Inflammatory macrophage treated with lipopolysaccharide for 4 hours (primary cell): Measurements from ENCODE around the gene KIAA1217.

Experiments used
- DNase-seq: peaks from one replicate; pipeline ENCODE4 v3.0.0-alpha.2; 2020

Gene KIAA1217, protein sequence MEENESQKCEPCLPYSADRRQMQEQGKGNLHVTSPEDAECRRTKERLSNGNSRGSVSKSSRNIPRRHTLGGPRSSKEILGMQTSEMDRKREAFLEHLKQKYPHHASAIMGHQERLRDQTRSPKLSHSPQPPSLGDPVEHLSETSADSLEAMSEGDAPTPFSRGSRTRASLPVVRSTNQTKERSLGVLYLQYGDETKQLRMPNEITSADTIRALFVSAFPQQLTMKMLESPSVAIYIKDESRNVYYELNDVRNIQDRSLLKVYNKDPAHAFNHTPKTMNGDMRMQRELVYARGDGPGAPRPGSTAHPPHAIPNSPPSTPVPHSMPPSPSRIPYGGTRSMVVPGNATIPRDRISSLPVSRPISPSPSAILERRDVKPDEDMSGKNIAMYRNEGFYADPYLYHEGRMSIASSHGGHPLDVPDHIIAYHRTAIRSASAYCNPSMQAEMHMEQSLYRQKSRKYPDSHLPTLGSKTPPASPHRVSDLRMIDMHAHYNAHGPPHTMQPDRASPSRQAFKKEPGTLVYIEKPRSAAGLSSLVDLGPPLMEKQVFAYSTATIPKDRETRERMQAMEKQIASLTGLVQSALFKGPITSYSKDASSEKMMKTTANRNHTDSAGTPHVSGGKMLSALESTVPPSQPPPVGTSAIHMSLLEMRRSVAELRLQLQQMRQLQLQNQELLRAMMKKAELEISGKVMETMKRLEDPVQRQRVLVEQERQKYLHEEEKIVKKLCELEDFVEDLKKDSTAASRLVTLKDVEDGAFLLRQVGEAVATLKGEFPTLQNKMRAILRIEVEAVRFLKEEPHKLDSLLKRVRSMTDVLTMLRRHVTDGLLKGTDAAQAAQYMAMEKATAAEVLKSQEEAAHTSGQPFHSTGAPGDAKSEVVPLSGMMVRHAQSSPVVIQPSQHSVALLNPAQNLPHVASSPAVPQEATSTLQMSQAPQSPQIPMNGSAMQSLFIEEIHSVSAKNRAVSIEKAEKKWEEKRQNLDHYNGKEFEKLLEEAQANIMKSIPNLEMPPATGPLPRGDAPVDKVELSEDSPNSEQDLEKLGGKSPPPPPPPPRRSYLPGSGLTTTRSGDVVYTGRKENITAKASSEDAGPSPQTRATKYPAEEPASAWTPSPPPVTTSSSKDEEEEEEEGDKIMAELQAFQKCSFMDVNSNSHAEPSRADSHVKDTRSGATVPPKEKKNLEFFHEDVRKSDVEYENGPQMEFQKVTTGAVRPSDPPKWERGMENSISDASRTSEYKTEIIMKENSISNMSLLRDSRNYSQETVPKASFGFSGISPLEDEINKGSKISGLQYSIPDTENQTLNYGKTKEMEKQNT (N-terminal part only)

DNA sequence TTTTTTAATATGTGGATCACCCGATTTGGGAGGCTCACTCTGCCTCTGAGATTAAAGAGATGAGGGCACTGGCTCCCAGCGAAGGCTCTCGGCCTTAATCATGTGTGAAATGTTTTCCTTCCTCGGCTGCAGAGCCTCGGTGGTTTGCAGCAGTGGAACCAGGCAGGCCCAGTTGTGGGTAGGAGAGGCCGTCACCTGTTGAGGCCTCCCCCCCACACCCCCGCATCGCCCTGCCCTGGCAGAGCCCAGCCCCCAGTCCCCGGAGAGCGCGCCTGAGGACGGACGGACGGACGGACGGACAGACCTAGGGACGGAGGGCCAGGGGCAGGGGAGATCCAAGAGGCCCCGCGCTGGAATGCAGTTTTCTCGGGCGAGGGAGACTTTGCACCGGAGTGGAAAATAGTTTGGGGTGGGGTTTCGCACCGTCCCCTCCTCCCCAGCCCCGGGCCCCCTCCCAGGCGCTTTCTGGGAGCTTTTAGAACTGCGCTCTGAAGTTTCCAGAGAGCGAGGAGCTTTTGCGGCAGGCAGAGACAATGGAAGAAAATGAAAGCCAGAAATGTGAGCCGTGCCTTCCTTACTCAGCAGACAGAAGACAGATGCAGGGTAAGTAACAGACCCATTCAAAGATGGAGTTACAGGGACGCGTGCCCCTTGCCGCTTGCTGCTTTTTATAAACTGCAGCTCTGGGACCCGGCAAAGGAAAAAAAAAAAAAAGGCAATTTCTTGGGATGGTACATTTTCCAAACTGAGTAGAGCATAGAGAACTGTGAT, at the start of gene KIAA1217:
Gene KIAA1217, plus strand, starts transcription at position 478 of the 771 bp plus-strand sequence. Its CDS starts 56 bp downstream, at position 534.
- no peak for DNase-seq

DNA sequence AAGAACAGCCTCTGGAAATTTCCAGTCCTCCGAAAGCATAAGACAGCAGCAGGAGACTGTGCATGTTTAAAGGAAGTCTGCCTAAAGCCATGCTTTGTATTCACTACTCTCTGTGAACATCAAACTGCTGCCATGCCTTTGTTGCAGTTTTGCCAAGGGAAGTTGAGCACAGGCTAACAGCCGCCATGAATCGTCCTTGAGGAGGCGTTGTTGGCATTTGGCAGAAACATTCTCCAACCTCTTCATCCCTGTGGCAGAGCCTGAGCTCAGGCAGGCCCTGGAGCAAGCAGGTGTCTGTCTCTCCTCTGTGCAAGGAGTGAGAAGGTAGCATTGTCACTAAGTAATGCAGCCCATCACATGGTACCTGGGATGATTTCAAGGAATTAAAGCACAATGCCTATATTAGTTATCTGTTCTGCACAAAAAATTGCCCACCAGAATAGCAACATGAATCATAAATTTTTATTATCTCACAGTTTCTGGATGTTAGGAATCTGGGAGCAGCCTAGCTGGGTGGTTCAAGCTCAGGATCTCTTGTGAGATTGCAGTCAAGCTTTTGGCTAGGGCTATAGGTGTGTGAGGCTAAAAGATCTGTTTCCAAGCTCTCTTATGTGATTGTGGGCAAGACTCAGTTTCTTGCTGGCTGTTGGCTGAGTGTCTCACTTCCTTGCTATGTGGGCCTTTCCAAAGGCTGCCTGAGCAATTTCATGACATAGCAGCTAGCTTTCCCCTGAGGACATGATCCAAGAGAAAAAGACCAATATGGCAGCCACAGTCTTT, 46.5 kb upstream of the KIAA1217 start:
- DNase-seq = no peak

DNA sequence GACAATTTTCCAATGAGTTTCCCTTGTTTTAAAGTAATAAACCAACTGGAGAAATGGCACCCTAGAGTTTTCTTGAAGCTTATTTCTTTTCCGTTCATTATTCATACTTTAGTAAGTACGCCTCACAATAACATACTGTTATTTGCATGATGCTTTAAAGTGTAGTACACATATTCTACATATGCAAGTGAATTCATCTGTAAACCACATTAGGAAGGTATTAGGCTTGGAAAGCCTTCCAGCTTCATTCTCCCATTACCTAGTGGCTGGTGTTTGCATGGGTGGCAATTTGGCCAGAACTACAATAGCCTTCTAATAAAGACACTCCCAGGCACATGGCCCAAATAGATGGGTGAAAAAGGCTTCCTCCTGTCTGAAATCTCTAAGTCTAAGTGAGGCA, 45.5 kb upstream of the KIAA1217 start:
- no peak for DNase-seq

DNA sequence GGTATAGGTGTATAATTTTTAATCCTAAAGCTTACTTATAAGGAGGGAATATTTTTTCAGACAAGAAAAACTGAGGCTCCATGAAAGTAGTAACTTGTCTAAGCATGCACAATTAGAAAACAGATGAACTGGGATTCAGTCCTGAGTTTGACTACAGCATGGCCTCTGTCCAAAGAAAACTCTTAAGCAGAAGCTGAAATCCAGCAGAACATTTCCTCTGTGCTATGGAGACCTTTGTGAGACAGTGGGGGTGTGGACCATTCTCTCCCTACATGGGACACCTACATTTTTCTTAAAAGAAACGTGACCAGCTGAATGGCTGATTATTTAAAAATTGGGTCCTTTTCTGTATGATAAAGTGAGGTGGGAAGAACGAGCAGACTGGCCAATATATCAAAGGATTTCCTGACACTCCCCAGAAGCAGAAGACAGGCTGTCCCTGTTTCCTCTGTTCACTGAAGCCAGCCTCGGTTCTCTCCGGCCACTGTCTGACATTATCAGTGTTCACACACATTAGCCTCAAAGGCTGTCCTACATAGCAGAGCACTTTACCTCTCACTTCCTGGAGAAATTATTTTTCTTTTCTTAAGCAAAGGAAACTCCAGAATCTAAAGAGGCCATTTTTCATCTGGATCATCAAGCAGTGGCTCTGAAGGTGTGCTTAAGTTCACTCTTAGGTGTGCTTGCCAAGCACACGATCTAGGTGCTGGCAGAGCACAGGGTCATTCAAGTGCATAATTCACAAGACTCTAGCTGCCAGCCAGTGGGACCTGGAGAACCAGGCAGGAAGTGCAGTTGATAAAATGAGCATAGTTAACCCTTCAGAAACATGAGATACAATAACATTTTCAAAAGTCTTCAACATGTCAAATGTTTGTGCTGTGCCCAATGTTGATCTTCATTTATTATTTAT, 40.4 kb upstream of the KIAA1217 start:
- no peak for DNase-seq

DNA sequence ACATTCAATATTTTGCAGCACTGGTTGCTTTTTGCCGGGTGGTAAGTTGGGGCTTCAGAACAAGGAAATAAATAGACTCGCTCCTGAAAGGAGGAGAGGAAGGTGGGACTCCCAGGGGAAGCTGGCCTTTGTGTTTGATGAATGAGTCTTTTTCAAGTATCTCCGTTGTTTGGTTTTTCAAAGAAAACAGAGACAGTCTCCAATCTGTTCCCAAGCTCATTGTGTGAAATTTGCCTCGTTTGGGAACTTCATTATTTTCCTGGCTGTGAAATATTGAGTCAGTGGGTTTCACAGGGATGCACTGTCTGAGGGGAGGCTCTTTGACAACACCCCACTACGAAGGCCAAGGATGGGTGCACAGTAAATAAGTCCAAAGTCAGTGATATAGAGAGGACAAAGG, 38.7 kb upstream of the KIAA1217 start:
- no peak for DNase-seq

DNA sequence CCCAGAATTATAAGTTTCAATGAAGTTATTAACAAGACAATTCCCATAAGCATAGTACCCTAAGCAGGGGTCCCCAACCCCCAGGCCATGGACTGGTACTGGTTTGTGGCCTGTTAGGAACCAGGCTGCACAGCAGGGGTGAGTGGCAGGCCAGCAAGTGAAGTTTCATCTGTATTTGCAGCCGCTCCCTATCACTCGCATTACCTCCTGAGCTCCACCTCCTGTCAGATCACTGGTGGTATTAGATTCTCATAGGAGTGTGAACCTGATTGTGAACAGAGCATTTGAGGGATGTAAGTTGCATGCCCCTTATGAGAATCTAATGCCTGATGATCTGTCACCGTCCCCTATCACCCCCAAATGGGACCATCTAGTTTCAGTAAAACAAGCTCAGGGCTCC, 36.0 kb upstream of the KIAA1217 start:
- no peak for DNase-seq

DNA sequence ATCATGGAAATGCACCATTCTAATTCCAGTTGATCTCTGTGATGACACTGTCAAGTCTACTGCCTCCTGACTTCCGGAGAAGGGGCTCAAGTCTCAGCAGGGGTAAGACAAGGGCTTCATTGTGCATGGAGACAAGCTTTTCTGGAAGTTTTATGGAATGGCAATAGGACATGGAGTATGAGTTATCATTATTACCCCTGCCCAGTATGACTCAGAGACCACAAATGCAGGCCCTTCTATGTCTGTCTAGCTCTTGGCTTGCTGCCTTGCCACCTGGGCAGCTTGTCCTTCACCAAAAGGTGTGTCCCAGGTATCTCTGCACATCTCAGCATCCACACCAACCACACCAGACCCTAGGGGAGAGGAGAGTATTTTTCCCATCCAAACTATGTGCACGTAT, 34.9 kb upstream of the KIAA1217 start:
- DNase-seq = no peak

DNA sequence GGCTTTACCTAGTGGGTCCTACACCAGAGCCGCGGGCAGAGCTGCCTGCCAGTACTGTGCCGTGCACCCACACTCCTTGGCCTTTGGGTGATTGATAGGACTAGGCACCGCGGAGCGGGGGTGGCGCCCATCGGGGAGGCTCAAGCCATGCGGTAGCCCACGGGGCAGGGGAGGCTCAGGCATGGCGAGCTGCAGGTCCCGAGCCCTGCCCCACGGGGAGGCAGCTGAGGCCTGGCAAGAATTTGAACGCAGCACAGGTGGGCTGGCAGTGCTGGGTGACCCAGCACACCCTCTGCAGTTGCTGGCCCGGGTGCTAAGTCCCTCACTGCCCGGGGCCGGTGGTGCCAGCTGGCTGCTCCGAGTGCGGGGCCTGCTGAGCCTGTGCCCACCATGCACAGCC, 32.3 kb upstream of the KIAA1217 start:
- DNase-seq = no peak

DNA sequence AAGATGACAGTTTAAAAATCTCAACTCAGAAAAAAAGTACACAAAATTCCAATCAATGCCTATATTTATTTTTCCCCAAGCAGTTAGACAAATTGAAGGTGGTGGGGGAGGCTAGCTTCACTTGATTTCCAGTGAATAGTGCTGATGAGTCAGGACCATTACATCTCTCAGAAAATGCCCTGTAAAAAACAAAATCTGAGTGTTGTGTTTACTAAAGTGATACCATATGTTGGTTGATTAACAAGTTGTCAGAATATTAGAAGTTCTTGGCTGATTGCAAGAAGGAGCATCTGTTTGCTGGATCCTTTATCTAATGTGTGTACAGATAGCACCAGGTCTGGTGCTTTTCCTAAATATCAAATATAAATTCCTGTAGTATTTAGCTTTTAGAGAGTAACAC, 31.3 kb upstream of the KIAA1217 start:
- no peak for DNase-seq

DNA sequence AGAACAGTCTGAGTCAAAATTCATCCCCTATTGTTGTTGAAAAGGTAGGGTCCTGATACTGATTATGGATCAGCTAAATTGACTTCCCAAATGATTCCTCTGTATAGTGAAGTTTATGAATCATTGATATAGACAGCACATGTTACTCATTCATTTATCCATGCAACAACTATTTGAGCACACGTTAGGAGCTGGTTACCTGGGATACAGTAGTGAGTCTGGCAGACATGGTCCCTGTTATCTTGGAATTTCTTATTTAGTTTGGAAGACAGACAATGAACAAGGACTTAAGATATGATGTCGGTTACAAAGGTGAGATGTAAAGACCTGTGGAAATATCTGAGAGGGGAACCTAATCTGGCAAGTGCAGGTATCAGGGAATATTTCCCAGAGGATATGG, 28.0 kb upstream of the KIAA1217 start:
- DNase-seq = no peak

DNA sequence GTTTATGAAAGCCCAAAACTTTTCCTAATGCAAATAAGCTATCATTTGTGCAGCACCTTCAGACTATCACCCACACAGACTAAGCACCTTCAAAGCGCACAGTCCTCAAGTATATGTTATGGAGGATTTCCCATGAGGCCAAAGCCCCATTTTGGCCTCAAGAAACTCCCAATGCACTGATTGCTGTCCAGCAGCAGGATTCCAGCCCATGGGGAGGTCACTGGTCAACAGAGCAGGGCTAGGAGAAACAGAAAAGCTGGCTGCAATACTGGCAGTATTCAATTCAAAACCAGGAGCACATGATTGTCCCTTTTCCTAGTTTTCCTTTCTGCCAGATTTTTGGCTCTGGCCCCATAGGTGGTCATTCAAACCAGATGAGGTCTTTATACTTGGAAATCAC, 24.5 kb upstream of the KIAA1217 start:
- no peak for DNase-seq

DNA sequence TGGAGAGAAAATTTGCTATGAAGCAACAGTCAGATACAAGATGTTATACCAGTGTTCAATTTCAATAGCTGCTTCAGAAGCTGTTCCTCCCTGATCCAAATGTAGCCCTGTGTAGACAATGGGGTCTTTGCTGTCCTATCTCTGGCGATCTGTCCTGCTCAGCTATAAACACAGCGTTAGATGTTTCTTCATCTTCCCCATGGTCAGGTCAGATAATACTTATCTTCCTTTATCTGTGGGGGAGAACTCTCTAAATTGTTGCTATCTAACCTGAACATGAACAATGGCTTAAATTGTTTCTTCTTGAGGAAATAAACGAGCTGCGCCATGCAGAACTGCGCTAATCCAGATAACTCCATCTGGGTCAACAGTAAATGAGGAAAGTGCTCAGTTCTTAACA, 15.6 kb upstream of the KIAA1217 start:
- no peak for DNase-seq

DNA sequence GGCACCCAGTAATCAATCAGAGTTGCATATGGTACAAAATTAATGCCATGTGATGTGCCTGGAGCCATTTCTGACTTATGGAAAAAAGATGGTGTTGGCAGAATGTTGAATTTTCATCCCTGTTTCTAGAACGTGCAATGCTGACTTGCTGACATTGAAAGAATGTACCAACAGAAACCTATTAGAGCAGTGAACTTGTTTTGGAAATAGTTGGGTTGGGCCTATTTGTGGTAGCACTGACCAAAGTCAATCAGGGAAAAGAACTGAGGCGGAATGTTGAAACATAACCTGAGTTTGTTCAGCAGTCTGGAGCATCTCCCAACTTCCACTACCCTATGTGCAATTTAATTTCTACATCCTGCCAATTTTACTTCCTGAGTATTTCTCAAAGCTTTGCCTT, 11.7 kb upstream of the KIAA1217 start:
- DNase-seq = no peak

DNA sequence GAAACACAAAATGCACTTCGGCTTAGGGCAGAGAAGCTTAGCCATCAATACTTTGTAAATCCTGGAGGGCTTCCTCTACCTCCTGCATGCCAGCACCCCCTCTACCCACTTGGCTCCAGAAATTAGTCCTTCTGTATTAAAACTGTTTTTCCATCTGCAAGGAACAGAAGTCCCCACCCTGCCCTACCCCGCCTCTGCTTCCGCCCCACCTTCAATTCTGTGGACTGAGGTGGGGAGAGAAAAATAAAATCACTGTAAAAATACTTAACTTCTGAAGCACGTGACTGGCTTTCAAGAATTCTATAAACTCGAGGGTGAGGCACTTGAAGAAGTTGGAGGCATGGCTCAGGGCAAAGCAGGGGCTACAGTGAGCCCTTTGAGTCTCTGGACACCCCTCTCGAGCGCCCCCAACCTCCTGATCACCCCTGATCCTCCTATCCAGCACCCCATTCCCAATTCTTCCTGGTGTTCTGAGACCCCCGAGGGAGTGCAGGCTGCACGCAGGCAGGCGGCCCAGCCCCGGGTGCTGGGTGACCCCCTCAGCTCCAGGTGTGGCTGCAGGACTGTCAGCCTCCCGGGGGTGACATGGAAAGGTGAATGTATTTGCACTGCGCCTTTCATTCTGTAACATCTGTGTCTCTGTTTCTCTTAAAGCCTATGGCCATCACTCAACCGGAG, 7.3 kb upstream of the KIAA1217 start:
- no peak for DNase-seq

DNA sequence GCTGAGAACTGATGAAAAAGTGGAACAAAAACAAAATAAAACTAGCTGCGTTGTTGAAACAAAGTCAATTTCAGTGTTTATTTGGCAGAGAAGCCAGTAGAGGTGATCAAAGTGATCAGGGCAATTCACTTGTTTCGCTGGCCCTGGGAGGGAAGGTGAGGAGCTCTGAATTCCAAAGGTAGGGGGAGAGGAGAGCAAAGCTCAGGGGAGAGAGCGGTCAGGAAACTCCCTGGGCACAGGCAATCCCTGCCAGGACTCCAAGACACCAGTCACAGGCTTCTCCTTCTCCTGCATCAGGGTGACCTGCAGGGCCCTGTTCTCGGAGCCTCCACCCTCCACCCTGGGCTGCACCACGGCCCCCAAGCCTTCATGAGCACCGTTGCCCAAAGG, 6.8 kb upstream of the KIAA1217 start:
- no peak for DNase-seq

DNA sequence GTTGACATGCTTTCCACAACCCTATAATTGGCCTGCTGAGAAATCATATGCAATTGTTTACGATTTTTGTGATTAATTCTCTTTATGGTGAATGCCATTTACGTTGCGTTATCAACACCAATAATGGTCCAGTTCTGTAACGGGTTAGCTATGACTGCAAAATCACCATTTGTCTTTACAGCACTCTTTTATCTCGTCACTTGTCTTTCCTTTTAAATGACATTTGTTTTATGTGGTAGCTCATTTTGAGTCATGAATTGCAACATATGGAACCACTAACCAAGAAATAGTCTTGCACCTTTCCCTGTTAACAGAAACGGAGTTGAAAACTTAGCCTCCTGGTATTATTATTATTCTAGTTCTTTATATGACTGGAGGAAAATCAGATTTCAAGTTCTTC, 3.1 kb upstream of the KIAA1217 start:
- DNase-seq = no peak

DNA sequence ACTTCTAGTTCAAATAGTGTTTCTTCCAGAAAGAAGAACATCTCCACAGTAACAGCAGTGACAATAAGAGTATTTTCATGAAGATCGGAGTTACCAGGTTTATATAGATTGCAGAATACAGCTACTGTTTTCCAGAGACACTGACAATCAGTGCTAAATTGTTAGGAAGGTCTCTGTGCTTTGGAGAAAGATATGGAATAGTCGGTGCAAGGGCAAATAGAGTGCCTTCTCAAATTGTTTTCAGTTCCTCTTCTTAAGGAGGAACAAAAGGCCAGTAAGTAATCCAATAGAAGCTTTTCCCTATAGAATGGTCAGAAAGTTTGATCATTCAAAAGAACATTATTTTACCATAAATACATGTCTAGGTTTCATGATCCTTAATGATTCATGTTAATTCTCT, 2.6 kb upstream of the KIAA1217 start:
- DNase-seq = peak; percentile 1

DNA sequence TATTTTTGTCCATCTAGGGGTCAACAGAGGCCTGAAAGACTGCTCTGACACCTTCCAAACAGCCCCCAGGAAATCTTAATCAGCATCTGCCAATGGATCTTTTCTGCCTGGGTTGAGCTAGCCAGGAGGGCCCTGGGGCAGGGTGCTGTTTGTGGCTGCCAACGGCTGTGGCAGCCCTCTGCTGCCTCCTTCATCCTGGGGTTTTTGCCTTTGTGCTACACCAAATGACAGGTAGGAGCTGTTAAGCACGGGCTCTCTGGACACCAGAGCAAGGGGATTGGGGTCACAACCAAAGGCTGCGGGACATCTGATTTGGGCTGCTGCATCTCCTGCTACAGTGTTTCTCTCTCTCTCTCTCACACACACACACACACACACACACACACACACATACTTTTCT, 2.0 kb upstream of the KIAA1217 start:
- no peak for DNase-seq

DNA sequence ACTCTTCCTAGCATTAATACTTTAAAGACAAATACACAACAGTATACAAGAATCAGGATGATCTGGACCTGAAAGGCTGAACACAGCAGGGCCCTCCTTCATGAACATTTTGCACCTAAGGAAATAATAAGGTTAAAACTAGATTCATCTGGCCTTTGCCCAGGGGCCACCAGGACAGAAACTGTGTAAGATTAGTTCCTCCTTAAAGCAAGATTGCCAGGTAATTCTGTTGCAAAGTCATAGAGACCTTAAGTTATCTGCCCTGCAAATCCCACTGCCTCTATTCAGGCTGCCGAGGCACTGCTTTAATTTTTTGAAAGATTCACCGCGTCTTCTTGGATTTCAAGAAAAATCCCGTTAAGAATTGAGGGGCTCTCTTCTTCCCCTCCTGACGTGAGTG, 1.6 kb upstream of the KIAA1217 start:
- DNase-seq = no peak
